Tibial nerve (tissue), 4 donors: Measurements from ENCODE around the gene RIPOR1. TPM values are rescaled to one million over a fixed set of nuclear protein-coding genes. Genes with fewer than 3 reads are reported as not detected.
A peak's percentile ranks its signal among the peaks of the same experiment; 100 is the strongest.

Source experiments
- DNase-seq, 2 donors: peaks; one replicate each; pipeline ENCODE4 v3.0.0-alpha.2; 2019; ENCODE audit warnings: low spot score in 2 of 2
- H3K27ac ChIP-seq, 4 donors: fragments of 200-600 bp; sonication (generic) in 3 of 4; one replicate each; pipeline ENCODE4 v1.5.1; 2017 to 2019; ENCODE audit warnings: mild to moderate bottlenecking in 1 of 4
- H3K27me3 ChIP-seq, 2 donors: fragments of 200-600 bp; sonication (generic) in 1 of 2; one replicate each; pipeline versions ENCODE4 v1.5.1 to v1.6.0; 2017 to 2019
- H3K36me3 ChIP-seq, 3 donors: fragments of 200-600 bp; sonication (generic); one replicate each; pipeline ENCODE4 v1.5.1; 2018 to 2019
- H3K4me1 ChIP-seq, 4 donors: fragments of 200-600 bp; sonication (generic) in 3 of 4; one replicate each; pipeline ENCODE4 v1.5.1; 2017 to 2019
- H3K4me3 ChIP-seq, 4 donors: fragments of 200-600 bp; sonication (generic) in 3 of 4; one replicate each; pipeline ENCODE4 v1.5.1; 2017 to 2019; ENCODE audit warnings: mild to moderate bottlenecking in 1 of 4, moderate library complexity in 1 of 4
- H3K9me3 ChIP-seq, 4 donors: fragments of 200-600 bp; sonication (generic) in 3 of 4; one replicate each; pipeline ENCODE4 v1.5.1; 2017 to 2019
- EP300 ChIP-seq, 2 donors: sonication (generic); formaldehyde crosslinking; IDR thresholded peaks; one replicate each; pipeline ENCODE4 v1.6.1; 2017; ENCODE audit warnings: antibody characterized with exemption in 2 of 2, mild to moderate bottlenecking in 1 of 2
- POLR2A ChIP-seq, 2 donors: fragments of 450-650 bp; IDR thresholded peaks; one replicate each; pipeline ENCODE4 v1.6.1; 2017; ENCODE audit warnings: antibody characterized with exemption in 2 of 2, mild to moderate bottlenecking in 2 of 2, moderate library complexity in 2 of 2
- WGBS, 2 donors: methylation state at CpG; one replicate each; pipeline ENCODE4 v1.1.5; 2018; 5-methylcytosine and 5-hydroxymethylcytosine counted together
- total RNA-seq, 4 donors: library from RNA; depleted of rRNA; stranded (reverse); fragments of >200 nt; gene quantifications; one replicate each; pipeline ENCODE4 v1.1.0, GENCODE V29; 2016
- TF ChIP-seq, protein P1 (sequence below), 5 experiments: fragments of 200-600 bp in 3 of 5; fragments of 450-650 bp in 2 of 5; sonication (generic) in 3 of 5; IDR thresholded peaks; one replicate each; pipeline ENCODE4 v1.5.1; 2016 to 2019; ENCODE audit warnings: antibody characterized with exemption in 5 of 5, mild to moderate bottlenecking in 3 of 5, moderate library complexity in 2 of 5

RIPOR1 gene
- total RNA-seq, 4 donors from 2014 or later: 50.6 to 112 (median 85.1) TPM

DNA sequence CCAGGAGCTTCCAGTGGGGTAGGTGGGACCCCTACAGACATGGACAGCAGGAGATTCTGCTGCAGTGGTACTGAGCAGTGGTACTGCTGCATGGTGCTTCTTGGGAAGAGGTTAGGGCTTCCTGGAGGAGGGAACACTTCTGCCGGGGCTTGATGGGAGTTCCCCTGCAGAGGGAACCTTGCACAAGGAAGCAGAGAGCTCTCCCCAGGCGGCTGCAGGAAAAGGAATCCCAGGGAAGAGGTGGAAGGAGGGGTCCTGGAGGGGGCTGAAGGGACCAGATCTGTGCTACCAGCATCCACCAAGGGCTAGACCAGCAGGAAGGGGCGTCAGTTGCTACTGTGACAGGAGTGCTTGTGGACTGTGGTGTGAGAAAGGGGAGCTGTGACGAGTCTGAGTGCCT lies 10.6 kb downstream of the RIPOR1 start:
- WGBS, 2 donors: 61 to 65% methylated on average over 4 of the region's 4 CpGs
- Histone ChIP-seq H3K9me3 (no peaks in the 10 kb centered on the region), H3K36me3 (peaks cover 0 to 50% (median 10%) of the 10 kb centered on the region in 3 donors), H3K27me3 (no peaks in the 10 kb centered on the region), H3K27ac (peak overlapping the region in 2 of 4 donors; percentile 84 to 90), H3K4me3 (no peak overlapping the region), H3K4me1 (peaks cover 0 to 87% (median 22%) of the 10 kb centered on the region in 4 donors)
- no peak for DNase-seq
- TF ChIP-seq EP300 (IDR thresholded peaks at IDR 0.05) (no peak), POLR2A (IDR thresholded peaks at IDR 0.05) (no peak)
- TF ChIP-seq, protein P1, sequence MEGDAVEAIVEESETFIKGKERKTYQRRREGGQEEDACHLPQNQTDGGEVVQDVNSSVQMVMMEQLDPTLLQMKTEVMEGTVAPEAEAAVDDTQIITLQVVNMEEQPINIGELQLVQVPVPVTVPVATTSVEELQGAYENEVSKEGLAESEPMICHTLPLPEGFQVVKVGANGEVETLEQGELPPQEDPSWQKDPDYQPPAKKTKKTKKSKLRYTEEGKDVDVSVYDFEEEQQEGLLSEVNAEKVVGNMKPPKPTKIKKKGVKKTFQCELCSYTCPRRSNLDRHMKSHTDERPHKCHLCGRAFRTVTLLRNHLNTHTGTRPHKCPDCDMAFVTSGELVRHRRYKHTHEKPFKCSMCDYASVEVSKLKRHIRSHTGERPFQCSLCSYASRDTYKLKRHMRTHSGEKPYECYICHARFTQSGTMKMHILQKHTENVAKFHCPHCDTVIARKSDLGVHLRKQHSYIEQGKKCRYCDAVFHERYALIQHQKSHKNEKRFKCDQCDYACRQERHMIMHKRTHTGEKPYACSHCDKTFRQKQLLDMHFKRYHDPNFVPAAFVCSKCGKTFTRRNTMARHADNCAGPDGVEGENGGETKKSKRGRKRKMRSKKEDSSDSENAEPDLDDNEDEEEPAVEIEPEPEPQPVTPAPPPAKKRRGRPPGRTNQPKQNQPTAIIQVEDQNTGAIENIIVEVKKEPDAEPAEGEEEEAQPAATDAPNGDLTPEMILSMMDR (IDR thresholded peaks at IDR 0.05): no peak

DNA sequence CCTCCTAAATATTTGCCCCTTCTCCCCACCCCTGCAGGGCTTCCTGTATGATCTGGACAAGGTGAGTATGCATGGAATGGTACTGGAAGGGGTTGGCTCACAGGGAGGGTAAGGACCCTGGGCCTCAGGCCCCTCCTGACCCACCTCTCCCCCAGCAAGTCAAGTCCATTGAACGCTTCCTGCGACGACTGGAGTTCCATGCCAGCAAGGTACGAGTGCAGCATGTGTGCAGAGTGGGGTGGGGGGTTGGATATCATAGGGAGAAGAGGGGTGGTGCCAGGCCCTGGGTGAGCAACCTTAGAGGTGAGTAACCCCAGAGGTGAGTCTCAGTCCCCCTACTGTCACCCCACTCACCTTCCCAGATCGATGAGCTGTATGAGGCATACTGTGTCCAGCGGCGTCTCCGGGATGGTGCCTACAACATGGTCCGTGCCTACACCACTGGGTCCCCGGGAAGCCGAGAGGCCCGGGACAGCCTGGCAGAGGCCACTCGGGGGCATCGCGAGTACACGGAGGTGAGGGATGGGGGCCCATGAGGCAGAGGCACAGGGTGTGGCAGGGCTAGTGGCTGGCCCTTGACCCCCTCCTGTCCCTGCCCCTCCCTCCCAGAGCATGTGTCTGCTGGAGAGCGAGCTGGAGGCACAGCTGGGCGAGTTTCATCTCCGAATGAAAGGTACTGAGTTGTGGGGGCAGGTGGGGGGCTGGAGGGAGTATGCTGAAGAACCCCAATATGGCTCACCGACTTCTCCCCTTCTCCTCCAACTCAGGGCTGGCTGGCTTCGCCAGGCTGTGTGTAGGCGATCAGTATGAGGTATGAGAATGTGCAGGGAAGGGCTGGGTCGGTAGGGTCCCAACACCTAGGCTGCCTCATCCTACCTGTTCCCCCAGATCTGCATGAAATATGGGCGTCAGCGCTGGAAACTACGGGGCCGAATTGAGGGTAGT lies 11.3 kb downstream of the RIPOR1 start:
- Histone ChIP-seq H3K9me3 (no peaks in the 10 kb centered on the region), H3K4me3 (no peak overlapping the region), H3K36me3 (peaks cover 5 to 57% (median 10%) of the 10 kb centered on the region in 3 donors), H3K27me3 (no peaks in the 10 kb centered on the region), H3K27ac (no peak overlapping the region), H3K4me1 (peaks cover 0 to 81% (median 22%) of the 10 kb centered on the region in 4 donors)
- WGBS, 2 donors: 77 to 91% methylated on average over 16 to 27 of the region's 27 CpGs
- TF ChIP-seq, protein P1 (IDR thresholded peaks at IDR 0.05): no peak
- no peak for TF ChIP-seq EP300 (IDR thresholded peaks at IDR 0.05)
- TF ChIP-seq POLR2A (IDR thresholded peaks at IDR 0.05): no peak
- DNase-seq: no peak

DNA sequence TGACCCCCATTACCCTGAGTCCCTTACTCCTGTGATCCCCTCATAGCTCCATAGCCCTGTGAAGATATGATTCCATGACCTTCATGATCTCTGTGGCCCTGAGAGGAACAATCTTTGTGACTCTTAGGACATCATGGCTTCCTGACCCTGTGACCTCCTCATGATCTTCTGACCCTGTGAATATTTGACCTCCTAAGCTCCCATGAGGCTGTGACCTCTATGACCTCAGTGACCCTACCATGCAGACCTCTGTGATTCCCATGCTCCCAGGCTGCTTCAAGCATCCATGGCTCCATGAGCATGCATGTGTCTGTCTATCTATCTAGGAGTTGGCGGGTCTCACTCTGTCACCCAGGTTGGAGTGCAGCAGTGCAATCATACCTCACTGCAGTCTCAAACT lies 12.1 kb downstream of the RIPOR1 start:
- H3K4me3 ChIP-seq: no peak overlapping the region
- TF ChIP-seq POLR2A (IDR thresholded peaks at IDR 0.05) (no peak), EP300 (IDR thresholded peaks at IDR 0.05) (no peak)
- TF ChIP-seq, protein P1 (IDR thresholded peaks at IDR 0.05): no peak
- no peak overlapping the region for H3K27ac ChIP-seq
- 82 to 95% methylated on average over 1 of the region's 1 CpG for WGBS, 2 donors
- H3K4me1 ChIP-seq: peaks cover 0 to 82% (median 22%) of the 10 kb centered on the region in 4 donors
- no peaks in the 10 kb centered on the region for H3K27me3 ChIP-seq
- H3K36me3 ChIP-seq: peaks cover 10 to 65% (median 12%) of the 10 kb centered on the region in 3 donors
- DNase-seq: no peak
- H3K9me3 ChIP-seq: no peaks in the 10 kb centered on the region

DNA sequence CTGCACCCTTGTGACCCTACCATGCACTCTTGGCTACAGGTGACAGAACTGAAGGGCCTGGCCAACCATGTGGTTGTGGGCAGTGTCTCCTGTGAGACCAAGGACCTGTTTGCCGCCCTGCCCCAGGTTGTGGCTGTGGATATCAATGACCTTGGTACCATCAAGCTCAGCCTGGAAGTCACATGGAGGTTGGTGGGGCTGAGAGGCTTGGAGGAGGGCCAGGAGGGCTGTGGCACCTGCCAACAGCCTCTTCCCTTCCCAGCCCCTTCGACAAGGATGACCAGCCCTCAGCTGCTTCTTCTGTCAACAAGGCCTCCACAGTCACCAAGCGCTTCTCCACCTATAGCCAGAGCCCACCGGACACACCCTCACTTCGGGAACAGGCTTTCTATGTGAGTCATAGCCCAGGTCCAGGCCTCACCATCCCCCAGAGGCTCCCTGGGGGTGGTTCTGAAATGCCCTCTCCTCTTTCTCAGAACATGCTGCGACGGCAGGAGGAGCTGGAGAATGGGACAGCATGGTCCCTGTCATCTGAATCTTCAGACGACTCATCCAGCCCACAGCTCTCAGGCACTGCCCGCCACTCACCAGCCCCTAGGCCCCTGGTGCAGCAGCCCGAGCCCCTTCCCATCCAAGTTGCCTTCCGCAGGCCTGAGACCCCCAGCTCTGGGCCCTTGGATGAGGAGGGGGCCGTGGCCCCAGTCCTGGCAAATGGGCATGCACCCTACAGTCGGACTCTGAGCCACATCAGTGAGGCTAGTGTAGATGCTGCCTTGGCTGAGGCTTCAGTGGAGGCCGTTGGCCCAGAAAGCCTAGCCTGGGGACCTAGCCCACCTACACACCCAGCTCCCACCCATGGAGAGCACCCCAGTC lies 13.0 kb downstream of the RIPOR1 start:
- Histone ChIP-seq H3K36me3 (peaks cover 10 to 74% (median 13%) of the 10 kb centered on the region in 3 donors), H3K4me3 (no peak overlapping the region), H3K27me3 (no peaks in the 10 kb centered on the region), H3K4me1 (peaks cover 0 to 82% (median 21%) of the 10 kb centered on the region in 4 donors), H3K27ac (peak overlapping the region in 1 of 4 donors; percentile 52), H3K9me3 (no peaks in the 10 kb centered on the region)
- TF ChIP-seq EP300 (IDR thresholded peaks at IDR 0.05): no peak
- TF ChIP-seq POLR2A (IDR thresholded peaks at IDR 0.05): no peak
- TF ChIP-seq, protein P1 (IDR thresholded peaks at IDR 0.05): no peak
- 85 to 87% methylated on average over 11 to 14 of the region's 14 CpGs for WGBS, 2 donors
- DNase-seq: no peak
